RWPE2 (cell line): ENCODE data around the gene DNAJB5.

Experiments used
- ATAC-seq: fragments of 200-7000 bp; cut with Tn5 transposase; 3 replicates; pipeline ENCODE4 v1.9.1; 2021; ENCODE audit warnings: low read depth
- DNase-seq: peaks from one replicate; pipeline ENCODE4 v3.0.0-alpha.2; 2020; ENCODE audit warnings: low spot score
- H3K27ac ChIP-seq: fragments of 450-650 bp; 2 replicates; pipeline ENCODE4 v1.5.1; 2017; ENCODE audit warnings: mild to moderate bottlenecking; ENCODE audit not compliant: poor library complexity, severe bottlenecking
- H3K27me3 ChIP-seq: fragments of 250-450 bp; sonication (Bioruptor Pico); 2 replicates; pipeline ENCODE4 v1.5.1; 2021; ENCODE audit warnings: mild to moderate bottlenecking, moderate library complexity; ENCODE audit not compliant: insufficient read depth, poor library complexity, severe bottlenecking
- H3K36me3 ChIP-seq: fragments of 250-450 bp; sonication (Bioruptor Pico); 2 replicates; pipeline ENCODE4 v1.5.1; 2020; ENCODE audit warnings: low read depth, mild to moderate bottlenecking, moderate library complexity
- H3K4me1 ChIP-seq: fragments of 250-450 bp; sonication (Bioruptor Pico); 2 replicates; pipeline ENCODE4 v1.5.1; 2021; ENCODE audit warnings: mild to moderate bottlenecking, moderate library complexity; ENCODE audit not compliant: insufficient read depth, poor library complexity, severe bottlenecking
- H3K4me3 ChIP-seq: fragments of 250-450 bp; sonication (Bioruptor Pico); 2 replicates; pipeline ENCODE4 v1.5.1; 2021; ENCODE audit warnings: mild to moderate bottlenecking, moderate library complexity; ENCODE audit not compliant: severe bottlenecking
- H3K9me3 ChIP-seq: fragments of 250-450 bp; sonication (Bioruptor Pico); 2 replicates; pipeline ENCODE4 v1.5.1; 2021; ENCODE audit warnings: mild to moderate bottlenecking, moderate library complexity; ENCODE audit not compliant: severe bottlenecking
- CTCF ChIP-seq: fragments of 450-650 bp; IDR thresholded peaks from one replicate; pipeline ENCODE4 v1.5.1; 2017; ENCODE audit warnings: mild to moderate bottlenecking, moderate library complexity; ENCODE audit not compliant: poor library complexity, severe bottlenecking

Gene DNAJB5

GRCh38 chr9:34995670-34996060 lies 6.1 kb downstream of the DNAJB5 start:
- TF ChIP-seq CTCF = no peak
- Histone ChIP-seq H3K36me3 (peaks cover 13% of the 10 kb centered on the region), H3K4me1 (peaks cover 47% of the 10 kb centered on the region), H3K4me3 (no peak overlapping the region), H3K9me3 (no peaks in the 10 kb centered on the region), H3K27me3 (no peaks in the 10 kb centered on the region), H3K27ac (peak overlapping the region; percentile 83)
- DNase-seq (peak; percentile 3), ATAC-seq (no peak)

GRCh38 chr9:34996181-34996904 lies 6.8 kb downstream of the DNAJB5 start:
- Histone ChIP-seq H3K9me3 (no peaks in the 10 kb centered on the region), H3K27me3 (no peaks in the 10 kb centered on the region), H3K4me3 (no peak overlapping the region), H3K4me1 (peaks cover 49% of the 10 kb centered on the region), H3K27ac (peak overlapping the region; percentile 83), H3K36me3 (peaks cover 13% of the 10 kb centered on the region)
- DNase-seq (peak; percentile 47), ATAC-seq (no peak)
- TF ChIP-seq CTCF = no peak

GRCh38 chr9:34996905-34997279 lies 7.3 kb downstream of the DNAJB5 start:
- Histone ChIP-seq H3K4me3 (no peak overlapping the region), H3K9me3 (no peaks in the 10 kb centered on the region), H3K4me1 (peaks cover 52% of the 10 kb centered on the region), H3K27me3 (no peaks in the 10 kb centered on the region), H3K36me3 (peaks cover 13% of the 10 kb centered on the region), H3K27ac (no peak overlapping the region)
- ATAC-seq (no peak), DNase-seq (no peak)
- TF ChIP-seq CTCF = no peak

GRCh38 chr9:34997379-34997781 lies 7.8 kb downstream of the DNAJB5 start:
- Histone ChIP-seq H3K36me3 (peaks cover 13% of the 10 kb centered on the region), H3K27ac (no peak overlapping the region), H3K4me1 (peaks cover 51% of the 10 kb centered on the region), H3K9me3 (no peaks in the 10 kb centered on the region), H3K4me3 (no peak overlapping the region), H3K27me3 (no peaks in the 10 kb centered on the region)
- ATAC-seq (no peak), DNase-seq (peak; percentile 7)
- TF ChIP-seq CTCF = no peak

- Histone ChIP-seq H3K36me3 (peaks cover 13% of the 10 kb centered on the region), H3K27ac (no peak overlapping the region), H3K4me1 (peaks cover 42% of the 10 kb centered on the region), H3K27me3 (no peaks in the 10 kb centered on the region), H3K4me3 (no peak overlapping the region), H3K9me3 (no peaks in the 10 kb centered on the region)
- DNase-seq (peak; percentile 6), ATAC-seq (no peak)
- TF ChIP-seq CTCF = no peak
Measured at GRCh38 chr9:34998266-34998665, 8.7 kb downstream of the DNAJB5 start.
